OCI-LY7 (cell line): ENCODE measurements around the gene RXRA. TPM values are rescaled to one million over a fixed set of nuclear protein-coding genes. Genes with fewer than 3 reads are reported as not detected.

Experiments
- BruUV-seq: library from RNA; stranded (reverse); fragments of 400-500 nt; replicated peaks from 2 replicates; lab custom pipeline; 2021; lab: Mats Ljungman, UMichigan
- CTCF ChIA-PET: fragments of 300-600 bp; sonication (Branson Sonifier 250); formaldehyde crosslinking; loops from one replicate; lab custom pipeline; 2022; ENCODE audit warnings: antibody characterized with exemption; ENCODE audit not compliant: unreplicated experiment; lab: Charles Lee
- POLR2A ChIA-PET: fragments of 300-600 bp; sonication (Branson Sonifier 250); formaldehyde crosslinking; loops from one replicate; lab custom pipeline; 2022; ENCODE audit warnings: antibody characterized with exemption; lab: Charles Lee
- DNase-seq: peaks from one replicate; pipeline ENCODE4 v3.0.0-alpha.2; 2015; ENCODE audit warnings: low spot score
- H2AFZ ChIP-seq: fragments of 200-600 bp; sonication (generic), shearing (Covaris generic); 2 replicates; pipeline ENCODE4 v1.6.1; 2014; ENCODE audit warnings: mild to moderate bottlenecking, antibody characterized with exemption, low read length, moderate library complexity
- H3K27ac ChIP-seq: fragments of 200-600 bp; sonication (generic); 2 replicates; pipeline ENCODE4 v1.5.1; 2014; ENCODE audit warnings: mixed run types, low read depth, mild to moderate bottlenecking, moderate library complexity, low read length, inconsistent platforms; ENCODE audit not compliant: poor library complexity, severe bottlenecking
- H3K36me3 ChIP-seq: fragments of 200-600 bp; sonication (generic); 2 replicates; pipeline ENCODE4 v1.6.1; 2014; ENCODE audit warnings: mild to moderate bottlenecking, antibody characterized with exemption, low read length, moderate library complexity, mixed read lengths; ENCODE audit not compliant: insufficient read depth
- H3K4me1 ChIP-seq: fragments of 200-600 bp; sonication (generic); 2 replicates; pipeline ENCODE4 v1.5.1; 2014; ENCODE audit warnings: mild to moderate bottlenecking, low read length; ENCODE audit not compliant: insufficient read depth, poor library complexity, severe bottlenecking
- H3K4me2 ChIP-seq: fragments of 200-600 bp; sonication (generic); 2 replicates; pipeline ENCODE4 v1.6.1; 2014; ENCODE audit warnings: mild to moderate bottlenecking, low read length
- H3K4me3 ChIP-seq: fragments of 200-600 bp; sonication (generic); 2 replicates; pipeline ENCODE4 v1.5.1; 2014; ENCODE audit warnings: mild to moderate bottlenecking, low read depth, low read length; ENCODE audit not compliant: poor library complexity, severe bottlenecking
- H3K79me2 ChIP-seq: fragments of 200-600 bp; sonication (generic); 2 replicates; pipeline ENCODE4 v1.6.1; 2016; ENCODE audit warnings: low read depth, mild to moderate bottlenecking, low read length, moderate library complexity, mixed read lengths; ENCODE audit not compliant: insufficient read depth
- H3K9me2 ChIP-seq: fragments of 200-600 bp; sonication (generic); 2 replicates; pipeline ENCODE4 v1.6.1; 2016; ENCODE audit warnings: mild to moderate bottlenecking, low read length, mixed read lengths; ENCODE audit not compliant: insufficient read depth
- H3K9me3 ChIP-seq: fragments of 200-600 bp; sonication (generic); 2 replicates; pipeline ENCODE4 v1.6.1; 2014; ENCODE audit warnings: mild to moderate bottlenecking, mixed run types, low read length, mixed read lengths
- H4K20me1 ChIP-seq: fragments of 200-600 bp; sonication (generic); 2 replicates; pipeline ENCODE4 v1.6.1; 2014; ENCODE audit warnings: mild to moderate bottlenecking, antibody characterized with exemption, low read length, moderate library complexity, mixed read lengths; ENCODE audit not compliant: insufficient read depth
- CTCF ChIP-seq: fragments of 200-600 bp; sonication (generic); conservative IDR thresholded peaks from 2 replicates; pipeline ENCODE4 v1.5.1; 2014; ENCODE audit warnings: mild to moderate bottlenecking, antibody characterized with exemption, low read length, moderate library complexity, mixed read lengths
- EZH2phosphoT487 ChIP-seq: fragments of 200-600 bp; sonication (generic); IDR thresholded peaks from 2 replicates; pipeline ENCODE4 v1.6.1; 2018; ENCODE audit warnings: low read depth, borderline replicate concordance, mild to moderate bottlenecking, mixed run types, antibody characterized with exemption, low read length, moderate library complexity, mixed read lengths
- intact Hi-C: fragments of 100-400 bp; cut with micrococcal nuclease; formaldehyde crosslinking; loops from one replicate; pipeline ENCODE4 v1.10.0; 2022; ENCODE audit not compliant: unreplicated experiment
- total RNA-seq, 2 experiments: library from RNA; depleted of rRNA in 1 of 2; stranded (reverse); fragments of >200 nt in 1 of 2; shearing (Covaris generic) in 1 of 2; gene quantifications; 2 replicates each; pipeline ENCODE4 v1.2.3, GENCODE V29; 2014 to 2022

RXRA gene
- total RNA-seq, 2 experiments from 2014 or later, result 0.25 to 0.40 TPM

- TF ChIP-seq CTCF, result no peak
- no peak for TF ChIP-seq EZH2phosphoT487
- Histone ChIP-seq H3K9me3 (no peaks in the 10 kb centered on the region), H3K36me3 (no peaks in the 10 kb centered on the region), H3K4me2 (no peak overlapping the region), H3K79me2 (no peaks in the 10 kb centered on the region), H3K9me2 (no peaks in the 10 kb centered on the region), H4K20me1 (no peaks in the 10 kb centered on the region), H3K27ac (no peak overlapping the region), H2AFZ (no peak overlapping the region), H3K4me1 (no peaks in the 10 kb centered on the region), H3K4me3 (no peak overlapping the region)
- POLR2A ChIA-PET, result no interaction called here
- no peak for DNase-seq
- CTCF ChIA-PET, result no interaction called here
- intact Hi-C loops, result no loop called here
- no TSS peak for BruUV-seq
Observed at GRCh38 chr9:134473141-134474054, 147.1 kb downstream of the RXRA start.

- H3K4me3 ChIP-seq, result no peak overlapping the region
- no peak overlapping the region for H3K27ac ChIP-seq
- no peak for TF ChIP-seq CTCF
- no peak for TF ChIP-seq EZH2phosphoT487
- intact Hi-C loops, result no loop called here
- ChIA-PET CTCF (no interaction called here), POLR2A (no interaction called here)
- H3K9me3 ChIP-seq, result no peaks in the 10 kb centered on the region
- H3K4me1 ChIP-seq, result no peaks in the 10 kb centered on the region
- H3K36me3 ChIP-seq, result no peaks in the 10 kb centered on the region
- H3K4me2 ChIP-seq, result no peak overlapping the region
- H3K9me2 ChIP-seq, result no peaks in the 10 kb centered on the region
- no peak for DNase-seq
- no TSS peak for BruUV-seq
- H2AFZ ChIP-seq, result no peak overlapping the region
- no peaks in the 10 kb centered on the region for H4K20me1 ChIP-seq
- H3K79me2 ChIP-seq, result no peaks in the 10 kb centered on the region
Observed at GRCh38 chr9:134474055-134474370, 147.8 kb downstream of the RXRA start.
